ENCODE data around the gene CTSD.

Gene CTSD

GRCh38 chr11:1786466-1786865, 22.7 kb upstream of the CTSD start:
- H3K27me3 ChIP-seq (ENCODE audit: low read length), result no peaks in the 10 kb centered on the region; the same call in 1 of the 2 replicates
- no peak for TF ChIP-seq EZH2phosphoT487 (conservative IDR thresholded peaks at IDR 0.05; ENCODE audit: low read length)
- no peak for TF ChIP-seq CTCF (IDR thresholded peaks at IDR 0.05; ENCODE audit: insufficient read depth, low read length, poor library complexity, severe bottlenecking)
- H3K4me2 ChIP-seq (ENCODE audit: low read depth, low read length, poor library complexity, severe bottlenecking), result no peak overlapping the region
- H3K4me3 ChIP-seq (ENCODE audit: insufficient read depth, low read length, poor library complexity, severe bottlenecking), result no peak overlapping the region
- H3K27ac ChIP-seq (ENCODE audit: low read depth, low read length), result no peak overlapping the region
- no peaks in the 10 kb centered on the region for H3K79me2 ChIP-seq (ENCODE audit: insufficient read depth, low read length)
- no peaks in the 10 kb centered on the region for H3K9me2 ChIP-seq (replicated peaks; ENCODE audit: insufficient read depth, low read length)
- no peak overlapping the region for H2AFZ ChIP-seq (ENCODE audit: low read depth, low read length, severe bottlenecking)
- H3K9ac ChIP-seq (ENCODE audit: low read length), result no peak overlapping the region
- no peaks in the 10 kb centered on the region for H4K20me1 ChIP-seq (ENCODE audit: low read depth, low read length)
- no peaks in the 10 kb centered on the region for H3F3A ChIP-seq (ENCODE audit: insufficient read depth)
- H3K9me3 ChIP-seq (ENCODE audit: insufficient read depth, low read length), result no peaks in the 10 kb centered on the region
- no peaks in the 10 kb centered on the region for H3K36me3 ChIP-seq (ENCODE audit: low read length)

GRCh38 chr11:1785749-1786413, 22.2 kb upstream of the CTSD start:
- Histone ChIP-seq H2AFZ (ENCODE audit: low read depth, low read length, severe bottlenecking) (no peak overlapping the region), H3K27ac (ENCODE audit: low read depth, low read length) (no peak overlapping the region)
- TF ChIP-seq EZH2phosphoT487 (conservative IDR thresholded peaks at IDR 0.05; ENCODE audit: low read length) (no peak), CTCF (IDR thresholded peaks at IDR 0.05; ENCODE audit: insufficient read depth, low read length, poor library complexity, severe bottlenecking) (no peak)

GRCh38 chr11:1784761-1785650, 21.3 kb upstream of the CTSD start:
- Histone ChIP-seq H3K9me2 (replicated peaks; ENCODE audit: insufficient read depth, low read length) (no peaks in the 10 kb centered on the region), H2AFZ (ENCODE audit: low read depth, low read length, severe bottlenecking) (no peak overlapping the region), H3K4me2 (ENCODE audit: low read depth, low read length, poor library complexity, severe bottlenecking) (no peak overlapping the region), H3K9me3 (ENCODE audit: insufficient read depth, low read length) (no peaks in the 10 kb centered on the region), H3F3A (ENCODE audit: insufficient read depth) (no peaks in the 10 kb centered on the region), H3K79me2 (ENCODE audit: insufficient read depth, low read length) (no peaks in the 10 kb centered on the region), H3K4me3 (ENCODE audit: insufficient read depth, low read length, poor library complexity, severe bottlenecking) (no peak overlapping the region), H3K36me3 (ENCODE audit: low read length) (no peaks in the 10 kb centered on the region), H4K20me1 (ENCODE audit: low read depth, low read length) (no peaks in the 10 kb centered on the region), H3K27ac (ENCODE audit: low read depth, low read length) (no peak overlapping the region), H3K27me3 (ENCODE audit: low read length) (no peaks in the 10 kb centered on the region; the same call in 1 of the 2 replicates), H3K9ac (ENCODE audit: low read length) (no peak overlapping the region)
- TF ChIP-seq EZH2phosphoT487 (conservative IDR thresholded peaks at IDR 0.05; ENCODE audit: low read length) (no peak), CTCF (IDR thresholded peaks at IDR 0.05; ENCODE audit: insufficient read depth, low read length, poor library complexity, severe bottlenecking) (no peak)

More at GRCh38 chr11:1785749-1786413, 22.2 kb upstream of the CTSD start:
- Histone ChIP-seq H3K4me2 (ENCODE audit: low read depth, low read length, poor library complexity, severe bottlenecking) (no peak overlapping the region), H3K9me3 (ENCODE audit: insufficient read depth, low read length) (no peaks in the 10 kb centered on the region), H3K9ac (ENCODE audit: low read length) (no peak overlapping the region), H3K36me3 (ENCODE audit: low read length) (no peaks in the 10 kb centered on the region), H4K20me1 (ENCODE audit: low read depth, low read length) (no peaks in the 10 kb centered on the region), H3K79me2 (ENCODE audit: insufficient read depth, low read length) (no peaks in the 10 kb centered on the region), H3K27me3 (ENCODE audit: low read length) (no peaks in the 10 kb centered on the region; the same call in 1 of the 2 replicates), H3K4me3 (ENCODE audit: insufficient read depth, low read length, poor library complexity, severe bottlenecking) (no peak overlapping the region), H3F3A (ENCODE audit: insufficient read depth) (no peaks in the 10 kb centered on the region), H3K9me2 (replicated peaks; ENCODE audit: insufficient read depth, low read length) (no peaks in the 10 kb centered on the region)
